Loucy (cell line): Measurements from ENCODE around the gene FADS1.

ENCODE experiments used
- H2AFZ ChIP-seq: fragments of 200-600 bp; sonication (generic); 2 replicates; pipeline ENCODE4 v1.6.0; 2016; ENCODE audit warnings: antibody characterized with exemption, mild to moderate bottlenecking, low read length, moderate library complexity
- H3F3A ChIP-seq: fragments of 200-600 bp; 2 replicates; pipeline ENCODE4 v1.6.0; 2016; ENCODE audit warnings: antibody characterized with exemption, low read depth, mild to moderate bottlenecking
- H3K27me3 ChIP-seq: fragments of 200-600 bp; sonication (generic); 2 replicates; pipeline ENCODE4 v1.6.1; 2014; ENCODE audit warnings: low read length, mild to moderate bottlenecking; ENCODE audit not compliant: insufficient read depth, poor library complexity, severe bottlenecking
- H3K36me3 ChIP-seq: fragments of 200-600 bp; sonication (generic); 2 replicates; pipeline ENCODE4 v1.6.1; 2016; ENCODE audit warnings: low read length; ENCODE audit not compliant: insufficient read depth
- H3K4me1 ChIP-seq: fragments of 200-600 bp; sonication (generic); 2 replicates; pipeline ENCODE4 v1.5.1; 2014; ENCODE audit warnings: low read length, mild to moderate bottlenecking; ENCODE audit not compliant: insufficient read depth, poor library complexity, severe bottlenecking
- H3K4me2 ChIP-seq: fragments of 200-600 bp; sonication (generic); 2 replicates; pipeline ENCODE4 v1.6.0; 2014; ENCODE audit warnings: antibody characterized with exemption, low read length, low read depth, mild to moderate bottlenecking; ENCODE audit not compliant: poor library complexity, severe bottlenecking
- H3K4me3 ChIP-seq: fragments of 200-600 bp; sonication (generic); 2 replicates; pipeline ENCODE4 v1.5.1; 2014; ENCODE audit warnings: low read length, mild to moderate bottlenecking, mixed read lengths; ENCODE audit not compliant: poor library complexity, severe bottlenecking
- H3K79me2 ChIP-seq: fragments of 200-600 bp; sonication (generic); 2 replicates; pipeline ENCODE4 v1.6.1; 2014; ENCODE audit warnings: low read length; ENCODE audit not compliant: insufficient read depth
- H3K9ac ChIP-seq: fragments of 200-600 bp; sonication (generic); 2 replicates; pipeline ENCODE4 v1.6.0; 2014; ENCODE audit warnings: mild to moderate bottlenecking, low read depth, low read length, moderate library complexity; ENCODE audit not compliant: poor library complexity, severe bottlenecking
- H3K9me2 ChIP-seq: fragments of 200-600 bp; sonication (generic); replicated peaks from 2 replicates; pipeline ENCODE4 v1.6.1; 2016; ENCODE audit warnings: low read depth, low read length, mixed read lengths
- H3K9me3 ChIP-seq: fragments of 200-600 bp; sonication (generic); 2 replicates; pipeline ENCODE4 v1.6.1; 2014; ENCODE audit warnings: mild to moderate bottlenecking, antibody characterized with exemption, low read length, low read depth; ENCODE audit not compliant: insufficient read depth
- H4K20me1 ChIP-seq: fragments of 200-600 bp; sonication (generic); 2 replicates; pipeline ENCODE4 v1.6.0; 2014; ENCODE audit warnings: antibody characterized with exemption, low read length, mild to moderate bottlenecking; ENCODE audit not compliant: insufficient read depth, poor library complexity, severe bottlenecking
- CTCF ChIP-seq: fragments of 200-600 bp; sonication (generic); conservative IDR thresholded peaks from 2 replicates; pipeline ENCODE4 v1.5.1; 2014; ENCODE audit warnings: mild to moderate bottlenecking, antibody characterized with exemption, low read length
- EZH2phosphoT487 ChIP-seq: fragments of 200-600 bp; IDR thresholded peaks from 2 replicates; pipeline ENCODE4 v1.6.1; 2018; ENCODE audit warnings: antibody characterized with exemption, mild to moderate bottlenecking, moderate library complexity, borderline replicate concordance

The FADS1 gene

GRCh38 chr11:61754534-61755482 is 62.0 kb downstream of the FADS1 start:
- H3K27me3 ChIP-seq, result no peaks in the 10 kb centered on the region
- TF ChIP-seq CTCF (no peak), EZH2phosphoT487 (no peak)
- no peaks in the 10 kb centered on the region for H3K9me2 ChIP-seq
- no peaks in the 10 kb centered on the region for H3K9me3 ChIP-seq
- H3K9ac ChIP-seq, result no peak overlapping the region
- no peak overlapping the region for H3K4me2 ChIP-seq
- H3K4me3 ChIP-seq, result no peak overlapping the region
- no peaks in the 10 kb centered on the region for H3K79me2 ChIP-seq
- H3K4me1 ChIP-seq, result peaks cover 19% of the 10 kb centered on the region
- H4K20me1 ChIP-seq, result no peaks in the 10 kb centered on the region
- H3F3A ChIP-seq, result no peaks in the 10 kb centered on the region
- no peak overlapping the region for H2AFZ ChIP-seq
- H3K36me3 ChIP-seq, result no peaks in the 10 kb centered on the region

DNA sequence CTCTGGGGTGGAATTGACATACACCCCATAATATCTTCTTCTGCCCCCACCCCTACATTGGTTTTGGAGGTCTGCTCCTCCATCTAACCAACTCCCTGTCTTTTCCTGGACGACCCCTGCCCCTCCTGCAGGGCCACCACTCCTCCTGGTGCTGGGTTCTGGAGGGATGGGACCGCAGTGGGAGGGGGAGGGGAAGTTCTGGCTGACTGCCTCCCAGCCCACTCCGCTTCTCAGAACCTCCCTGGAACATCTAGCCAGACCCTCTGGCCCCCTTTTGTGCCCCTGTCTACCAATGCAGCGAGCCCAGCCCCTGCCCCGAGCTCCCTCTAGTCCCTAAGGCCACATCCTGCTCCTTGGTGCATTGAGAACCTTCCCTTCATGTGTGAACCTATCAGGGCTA is 63.1 kb downstream of the FADS1 start:
- no peaks in the 10 kb centered on the region for H3K36me3 ChIP-seq
- no peaks in the 10 kb centered on the region for H3K79me2 ChIP-seq
- no peaks in the 10 kb centered on the region for H3K9me2 ChIP-seq
- H2AFZ ChIP-seq, result no peak overlapping the region
- no peaks in the 10 kb centered on the region for H3F3A ChIP-seq
- H3K9ac ChIP-seq, result no peak overlapping the region
- H3K4me3 ChIP-seq, result no peak overlapping the region
- H3K27me3 ChIP-seq, result no peaks in the 10 kb centered on the region
- H3K4me1 ChIP-seq, result peaks cover 19% of the 10 kb centered on the region
- no peak overlapping the region for H3K4me2 ChIP-seq
- H3K9me3 ChIP-seq, result no peaks in the 10 kb centered on the region
- H4K20me1 ChIP-seq, result no peaks in the 10 kb centered on the region
- TF ChIP-seq CTCF (no peak), EZH2phosphoT487 (no peak)

GRCh38 chr11:61752925-61753521 is 63.8 kb downstream of the FADS1 start:
- Histone ChIP-seq H3K9me3 (no peaks in the 10 kb centered on the region), H3K4me3 (no peak overlapping the region), H3K9me2 (no peaks in the 10 kb centered on the region), H3K4me1 (peaks cover 19% of the 10 kb centered on the region), H2AFZ (no peak overlapping the region), H3K79me2 (no peaks in the 10 kb centered on the region), H3K4me2 (no peak overlapping the region), H4K20me1 (no peaks in the 10 kb centered on the region), H3K36me3 (no peaks in the 10 kb centered on the region), H3K27me3 (no peaks in the 10 kb centered on the region), H3K9ac (no peak overlapping the region), H3F3A (no peaks in the 10 kb centered on the region)
- TF ChIP-seq EZH2phosphoT487, result no peak
- TF ChIP-seq CTCF, result no peak
